HCT116 (cell line): ENCODE data around the gene DCAF6.

Source experiments
- CEBPB ChIP-seq: IDR thresholded peaks from 2 replicates; pipeline ENCODE4 v1.6.1; 2012; ENCODE audit warnings: low read depth
- CTCF ChIP-seq, 3 experiments: fragments of 200-600 bp in 1 of 3; sonication (generic) in 1 of 3; IDR thresholded peaks in 2 of 3; conservative IDR thresholded peaks in 1 of 3; 2 replicates each; pipeline ENCODE4 v1.5.1; 2012 to 2017; ENCODE audit warnings: low read depth in 2 of 3, low read length in 2 of 3, antibody characterized with exemption in 1 of 3, borderline replicate concordance in 1 of 3, control low read depth in 1 of 3, mild to moderate bottlenecking in 1 of 3, mixed read lengths in 1 of 3, mixed run types in 1 of 3, moderate library complexity in 1 of 3; ENCODE audit not compliant: insufficient read depth in 1 of 3
- MAX ChIP-seq: IDR thresholded peaks from 2 replicates; pipeline ENCODE4 v1.6.1; 2012
- POLR2A ChIP-seq: IDR thresholded peaks from 2 replicates; pipeline ENCODE4 v1.7.0; 2011; ENCODE audit warnings: borderline replicate concordance; ENCODE audit not compliant: insufficient read depth, insufficient read length; ENCODE audit errors: extremely low read depth
- SIN3A ChIP-seq: IDR thresholded peaks from 2 replicates; pipeline ENCODE4 v1.6.1; 2012; ENCODE audit warnings: low read depth

- no peak for TF ChIP-seq SIN3A
- no peak for TF ChIP-seq CEBPB
- no peak for TF ChIP-seq POLR2A
- TF ChIP-seq CTCF (IDR thresholded peaks at IDR 0.05 in 2 of 3, conservative IDR thresholded peaks at IDR 0.05 in 1 of 3; ENCODE audit: borderline replicate concordance in 1 of 3, insufficient read depth in 1 of 3, low read depth in 2 of 3, low read length in 2 of 3), result no peak
- no peak for TF ChIP-seq MAX
Observed at GRCh38 chr1:167993720-167994119, 57.2 kb downstream of the DCAF6 start.
